Sigmoid colon (tissue), 3 donors: ENCODE results near the gene TTC6.

Source experiments
- CTCF ChIP-seq, 4 experiments: fragments of 450-650 bp in 3 of 4; fragments of 200-600 bp in 1 of 4; IDR thresholded peaks; one replicate each; pipeline ENCODE4 v1.5.1; 2016 to 2019; ENCODE audit warnings: antibody characterized with exemption in 4 of 4, mild to moderate bottlenecking in 3 of 4, moderate library complexity in 2 of 4
- POLR2A ChIP-seq, 2 donors: fragments of 450-650 bp; IDR thresholded peaks; one replicate each; pipeline ENCODE4 v1.6.1; 2016; ENCODE audit warnings: antibody characterized with exemption in 2 of 2, mild to moderate bottlenecking in 2 of 2, moderate library complexity in 2 of 2

GRCh38 chr14:37600880-37601741 is 5.7 kb downstream of the TTC6 start:
- TF ChIP-seq CTCF (IDR thresholded peaks at IDR 0.05) = no peak
- no peak for TF ChIP-seq POLR2A (IDR thresholded peaks at IDR 0.05)
